HG02642 (cell line): Measurements from ENCODE around the gene KRT27.
"Not testable (repeated sequence)": the region's sequence is repeated elsewhere in the genome, so short reads cannot be mapped to it uniquely, and the experiment has no call there.

Experiments used
- ATAC-seq: cut with Tn5 transposase; IDR thresholded peaks from one replicate; pipeline ENCODE4 v1.9.1; 2021; ENCODE audit warnings: mild to moderate bottlenecking; ENCODE audit not compliant: unreplicated experiment, poor library complexity

The KRT27 gene

DNA sequence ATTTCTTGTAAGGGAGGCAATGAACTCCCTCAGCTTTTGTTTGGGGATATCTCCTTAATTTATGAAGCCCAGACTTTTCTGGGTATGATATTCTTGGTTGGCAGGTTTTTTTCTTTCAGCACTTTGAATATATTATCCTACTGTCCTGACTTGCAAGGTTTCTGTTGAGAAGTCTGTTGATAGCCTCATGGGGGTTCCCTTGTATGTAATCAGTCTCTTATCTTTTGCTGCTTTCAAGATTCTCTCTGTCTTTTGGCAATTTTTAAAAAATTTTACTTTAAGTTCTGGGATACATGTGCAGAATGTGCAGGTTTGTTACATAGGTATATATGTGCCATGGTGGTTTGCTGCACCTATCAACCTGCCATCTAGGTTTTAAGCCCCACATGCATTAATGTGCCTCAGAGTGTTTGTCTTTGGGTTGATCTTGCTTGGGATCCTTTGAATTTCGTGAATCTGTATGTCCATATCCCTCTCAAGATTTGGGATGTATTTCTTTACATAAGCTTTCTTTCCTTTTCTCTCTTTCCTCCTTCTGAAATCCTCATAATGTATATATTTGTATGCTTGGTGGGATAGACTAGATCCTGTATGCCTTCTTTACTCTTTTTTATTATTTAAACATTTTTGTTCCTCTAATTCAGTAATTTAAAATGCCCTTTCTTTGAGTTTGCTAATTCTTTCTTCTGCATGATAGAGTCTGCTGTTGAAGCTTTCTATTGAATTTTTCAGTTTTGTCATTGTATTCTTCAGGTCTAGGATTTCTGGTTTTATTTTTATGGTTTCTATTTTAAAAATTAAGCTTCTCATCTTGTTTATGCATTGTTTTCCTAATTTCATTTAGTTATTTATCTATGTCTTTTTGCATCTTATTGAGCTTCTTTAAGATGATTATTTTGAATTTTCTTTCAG, 22.0 kb downstream of the KRT27 start:
- no peak for ATAC-seq

DNA sequence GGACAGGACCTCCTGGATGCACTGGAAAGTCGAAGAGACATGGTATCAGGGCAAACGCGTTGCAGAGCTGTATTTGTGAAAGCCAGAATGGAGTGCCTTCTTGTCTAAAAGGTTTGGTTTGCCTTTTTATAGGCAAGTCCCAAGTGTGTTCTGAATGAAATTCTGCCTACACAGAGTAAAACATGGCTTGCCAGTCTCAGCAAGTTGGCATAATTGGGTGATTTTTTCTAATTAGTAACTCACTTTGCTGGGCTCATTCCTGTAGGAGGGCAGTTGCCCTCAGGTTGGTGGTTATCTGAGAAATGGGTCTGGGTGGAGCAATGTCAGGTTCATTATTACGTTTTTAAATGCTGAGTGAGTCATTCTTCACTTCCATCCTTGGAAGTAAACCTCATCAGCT, 27.1 kb downstream of the KRT27 start, which contains the start of gene KRT25:
Gene KRT25, minus strand, starts transcription at position 101 of the 400 bp plus-strand sequence. Its CDS starts 60 bp downstream, at position 41.
- no peak for ATAC-seq

DNA sequence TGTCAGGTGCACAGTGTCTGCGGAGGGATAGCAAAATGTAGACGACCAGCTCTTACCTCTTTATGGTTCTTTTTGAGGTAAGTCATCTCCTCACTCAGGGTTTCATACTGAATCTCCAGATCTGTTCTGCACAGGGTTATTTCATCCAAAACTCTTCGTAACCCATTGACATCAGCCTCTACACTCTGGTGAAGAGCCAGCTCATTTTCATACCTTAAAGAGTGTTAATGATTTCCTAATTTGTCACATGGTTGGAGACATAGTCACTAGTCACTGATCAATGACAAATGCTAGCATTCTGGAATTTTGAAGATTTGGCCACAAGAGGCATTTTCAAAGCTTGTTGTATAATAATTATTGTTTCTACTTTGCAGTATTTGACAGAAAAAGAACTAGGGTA, 28.5 kb downstream of the KRT27 start:
- ATAC-seq: no peak

DNA sequence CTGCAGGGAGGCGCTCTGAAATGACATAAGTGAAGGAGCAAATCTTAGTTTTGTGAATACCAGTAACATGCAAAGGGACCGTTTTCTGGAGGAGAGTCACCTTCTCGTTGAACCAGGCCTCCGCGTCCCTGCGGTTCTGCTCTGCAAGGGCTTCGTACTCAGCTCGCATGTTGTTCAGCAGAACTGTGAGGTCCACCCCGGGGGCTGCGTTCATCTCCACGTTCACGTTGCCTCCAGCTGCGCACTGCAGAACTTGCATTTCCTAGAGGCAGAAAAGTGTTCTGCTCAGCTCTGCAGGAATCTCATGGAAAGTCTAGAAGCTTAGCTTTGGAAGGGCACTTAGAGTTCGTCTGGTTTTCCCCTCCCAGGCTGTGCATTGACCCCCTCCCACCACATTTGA, 31.3 kb downstream of the KRT27 start:
- no peak for ATAC-seq

DNA sequence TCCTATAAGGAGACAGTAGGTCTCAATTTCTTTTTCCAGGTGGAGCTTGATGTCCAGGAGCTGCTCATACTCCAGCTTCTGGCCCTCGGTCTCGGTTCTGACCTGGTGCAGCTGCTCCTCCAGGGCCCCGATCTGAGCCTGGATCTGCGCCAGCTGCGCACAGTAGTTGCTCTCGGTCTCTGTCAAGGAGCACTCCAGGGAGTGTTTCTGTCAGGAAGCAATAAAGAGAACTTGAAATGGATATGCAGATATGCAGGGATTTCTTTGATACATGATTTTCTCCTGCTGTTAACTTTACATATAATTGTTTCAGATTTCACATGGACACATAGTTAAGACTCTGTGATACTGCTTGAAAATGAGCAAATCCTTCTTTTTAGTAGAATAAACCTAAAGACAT, 32.0 kb downstream of the KRT27 start:
- ATAC-seq: no peak

DNA sequence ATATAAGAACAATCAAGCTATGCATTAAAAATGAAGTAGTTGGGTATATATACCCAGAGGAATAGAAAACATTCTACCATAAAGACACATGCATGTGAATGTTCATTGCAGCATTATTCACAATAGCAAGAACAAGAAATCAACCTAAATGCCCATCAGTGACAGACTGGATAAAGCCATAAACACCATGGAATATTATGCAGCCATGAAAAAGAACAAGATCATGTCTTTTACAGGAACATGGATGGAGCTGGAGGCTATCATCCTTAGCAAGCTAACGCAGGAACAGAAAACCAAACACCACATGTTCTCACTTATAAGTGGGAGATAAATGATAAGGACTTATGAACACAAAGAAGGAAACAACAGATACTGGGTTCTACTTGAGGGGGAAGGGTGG, 33.7 kb downstream of the KRT27 start:
- not testable (repeated sequence) for ATAC-seq

DNA sequence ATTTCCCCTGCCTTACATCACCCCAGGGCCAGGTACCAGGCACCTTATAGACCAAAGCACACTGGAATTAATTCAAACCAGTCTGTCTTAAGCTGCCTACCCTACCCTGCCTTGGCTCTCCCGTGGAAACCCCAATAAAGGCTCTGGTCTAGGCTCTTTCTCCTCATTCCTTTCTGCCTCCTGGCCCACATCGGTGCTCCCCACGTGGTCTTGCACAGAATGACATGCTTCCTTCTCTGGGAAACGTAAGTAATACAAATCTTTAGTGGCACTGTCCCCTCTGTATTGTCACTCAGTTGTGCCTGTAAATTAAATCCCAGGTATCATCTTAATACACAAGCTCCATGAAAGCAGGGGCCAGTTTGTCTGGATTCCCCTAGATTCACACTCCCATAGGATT, 43.8 kb downstream of the KRT27 start:
- no peak for ATAC-seq

DNA sequence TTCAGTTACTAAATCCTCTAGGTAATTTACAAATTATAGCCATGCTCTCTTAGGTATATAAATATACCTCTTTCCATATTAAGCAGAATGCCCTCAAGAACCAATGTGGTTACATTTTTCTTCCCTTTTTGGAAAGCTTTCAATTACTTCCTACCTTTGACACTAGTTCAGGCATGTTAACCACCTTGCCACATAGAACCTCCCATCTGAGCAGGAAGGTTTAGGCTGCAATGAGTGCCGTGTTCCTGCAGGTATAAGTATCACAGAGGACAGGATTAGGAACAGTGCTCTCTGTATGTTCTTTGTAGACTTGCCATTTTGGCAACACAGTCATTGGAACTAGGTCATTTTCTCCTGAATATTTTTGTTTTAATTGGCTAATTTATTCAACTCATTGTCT, 47.3 kb downstream of the KRT27 start:
- no peak for ATAC-seq

DNA sequence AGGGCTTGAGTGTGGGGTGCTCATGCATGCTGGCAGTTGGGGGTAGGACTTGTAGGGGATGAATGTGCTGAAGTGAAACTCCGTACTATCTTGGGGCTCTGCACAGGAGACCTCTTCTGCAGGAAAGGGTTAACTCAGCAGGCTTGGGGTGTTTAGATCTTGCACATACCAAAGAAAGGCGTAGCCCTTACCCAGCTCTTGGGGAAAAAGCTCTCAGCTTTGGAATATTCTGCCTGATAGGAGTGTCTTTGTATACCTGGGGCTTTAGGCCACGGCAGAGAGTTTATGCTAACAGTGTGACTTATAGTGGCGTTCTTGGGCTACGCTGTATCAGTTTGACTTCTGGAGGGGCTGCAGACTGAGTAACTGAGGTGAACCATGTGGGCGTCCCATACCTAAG, 48.3 kb downstream of the KRT27 start:
- ATAC-seq: no peak

DNA sequence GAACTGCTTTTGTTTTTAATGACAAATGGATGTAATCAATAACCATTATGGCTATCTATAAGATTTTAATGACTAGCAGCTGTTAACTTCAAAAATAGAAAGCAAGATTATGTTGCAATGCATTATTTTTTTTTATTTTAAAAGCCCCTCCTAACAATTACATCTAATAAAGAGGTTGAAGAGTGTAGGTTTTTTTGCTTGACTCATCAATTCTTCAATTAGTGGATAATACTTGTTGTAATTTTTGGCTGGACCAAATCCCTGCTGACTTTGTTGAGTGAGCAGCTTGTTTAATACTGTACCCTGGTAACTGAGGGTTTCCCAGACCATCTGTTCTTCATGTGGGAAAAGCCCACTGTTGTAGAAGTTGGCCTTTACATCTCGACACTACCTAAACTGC, 51.4 kb downstream of the KRT27 start:
- no peak for ATAC-seq

DNA sequence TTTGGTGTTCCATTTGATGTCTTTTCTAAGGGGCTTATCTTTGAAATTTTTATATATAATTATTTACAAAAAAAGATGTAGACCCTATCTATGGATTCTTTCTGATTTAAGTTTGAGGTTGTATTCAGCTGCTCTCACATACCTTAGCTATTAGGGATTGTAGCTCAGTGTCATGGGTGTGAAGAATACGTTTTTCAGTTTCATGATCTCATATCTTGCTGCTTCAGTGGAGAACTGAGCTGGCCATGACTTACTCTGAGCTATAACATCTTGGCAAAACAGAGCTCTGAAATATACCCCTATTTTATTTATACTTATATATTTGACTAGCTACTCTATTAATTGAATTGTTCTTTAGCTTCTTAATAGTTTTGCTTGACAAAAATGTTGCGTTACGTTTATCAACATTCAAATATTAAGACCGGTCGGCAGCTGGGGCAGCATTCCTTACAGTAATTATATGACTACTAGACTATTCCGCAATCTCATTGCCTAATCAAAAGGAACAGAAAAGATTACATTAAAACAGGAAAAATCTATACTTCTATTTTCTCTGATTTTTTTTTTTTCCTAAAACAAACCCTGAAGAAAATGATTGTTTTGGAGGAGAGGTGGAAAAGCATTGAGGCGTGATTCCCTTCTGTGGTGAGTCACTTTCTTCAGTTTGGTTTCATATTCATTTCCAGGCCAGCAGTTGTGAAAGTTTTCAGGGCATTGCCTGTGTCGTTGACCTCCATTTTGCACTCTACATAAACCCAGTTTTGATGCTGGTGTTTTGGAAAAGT, 54.7 kb downstream of the KRT27 start:
- no peak for ATAC-seq

DNA sequence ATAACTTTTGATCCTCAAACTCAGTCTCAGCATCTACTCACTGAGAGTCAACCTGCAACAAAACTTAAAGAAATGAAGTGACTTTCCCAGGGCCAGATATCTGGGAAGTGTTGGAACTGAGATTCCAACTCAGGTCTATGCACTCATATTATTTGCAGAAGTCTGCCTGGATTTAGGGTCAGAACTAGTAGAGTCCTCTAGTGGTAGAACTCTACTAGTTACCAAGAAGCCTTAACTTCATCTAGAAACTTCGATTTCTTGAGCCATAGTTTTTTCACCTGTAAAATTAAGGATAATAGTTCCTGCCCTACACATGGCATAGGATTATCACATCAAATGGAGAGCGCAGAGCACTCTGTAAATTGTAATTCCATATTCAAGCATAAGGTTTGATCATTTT, 55.4 kb downstream of the KRT27 start:
- ATAC-seq: no peak
